Transverse colon (tissue), 4 donors: ENCODE measurements around the gene ZNF438. TPM values are rescaled to one million over a fixed set of nuclear protein-coding genes. Genes with fewer than 3 reads are reported as not detected.

Experiments used
- DNase-seq: peaks from one replicate; pipeline ENCODE4 v3.0.0-alpha.2; 2019
- H3K27ac ChIP-seq, 4 donors: fragments of 200-600 bp; sonication (generic); 2 replicates each; pipeline ENCODE4 v1.5.1; 2016 to 2018; ENCODE audit warnings: inconsistent platforms in 4 of 4
- H3K27me3 ChIP-seq: fragments of 200-600 bp; sonication (generic); 2 replicates; pipeline ENCODE4 v1.5.1; 2017; ENCODE audit warnings: inconsistent platforms
- H3K36me3 ChIP-seq, 4 donors: fragments of 200-600 bp; sonication (generic); 2 replicates each; pipeline ENCODE4 v1.5.1; 2017 to 2019; ENCODE audit warnings: inconsistent platforms in 4 of 4
- H3K4me1 ChIP-seq, 4 donors: fragments of 200-600 bp; sonication (generic); 2 replicates each; pipeline ENCODE4 v1.5.1; 2017 to 2020; ENCODE audit warnings: inconsistent platforms in 4 of 4
- H3K4me3 ChIP-seq, 4 donors: fragments of 200-600 bp; sonication (generic); 1 replicate in 1 of 4; 2 replicates in 3 of 4; pipeline versions ENCODE4 v1.5.1 to v1.6.1; 2017 to 2019; ENCODE audit warnings: inconsistent platforms in 4 of 4
- H3K9me3 ChIP-seq, 2 donors: fragments of 200-600 bp; sonication (generic); 2 replicates each; pipeline ENCODE4 v1.5.1; 2017 to 2019; ENCODE audit warnings: inconsistent platforms in 2 of 2
- CTCF ChIP-seq, 5 experiments: fragments of 200-600 bp in 3 of 5; fragments of 450-650 bp in 2 of 5; sonication (generic) in 3 of 5; IDR thresholded peaks; 1 replicate in 2 of 5; 2 replicates in 3 of 5; pipeline ENCODE4 v1.5.1; 2016 to 2017; ENCODE audit warnings: antibody characterized with exemption in 5 of 5, inconsistent platforms in 3 of 5, mild to moderate bottlenecking in 2 of 5, moderate library complexity in 1 of 5
- EP300 ChIP-seq: sonication (generic); formaldehyde crosslinking; IDR thresholded peaks from one replicate; pipeline ENCODE4 v1.6.1; 2017; ENCODE audit warnings: antibody characterized with exemption, low read depth
- POLR2A ChIP-seq: fragments of 450-650 bp; IDR thresholded peaks from one replicate; pipeline ENCODE4 v1.6.1; 2016; ENCODE audit warnings: antibody characterized with exemption, mild to moderate bottlenecking, moderate library complexity
- POLR2AphosphoS5 ChIP-seq, 3 donors: sonication (generic); formaldehyde crosslinking; IDR thresholded peaks; one replicate each; pipeline ENCODE4 v1.6.1; 2016; ENCODE audit warnings: antibody characterized with exemption in 3 of 3
- WGBS, 2 donors: methylation state at CpG; one replicate each; pipeline ENCODE4 v1.1.5; 2018; ENCODE audit warnings: low coverage in 1 of 2; 5-methylcytosine and 5-hydroxymethylcytosine counted together
- in situ Hi-C, 4 donors: fragments of 200-750 bp; cut with MboI; loops; one replicate each; pipeline versions ENCODE4 v1.15.0 to v1.15.1; 2017; ENCODE audit warnings: low sequenced_read_pairs in 3 of 4, low pct_ligation_motif_present in 1 of 4, low pct_unique_long_range_greater_than_20kb in 1 of 4
- intact Hi-C: fragments of 100-400 bp; cut with DNase I; formaldehyde crosslinking; loops from one replicate; pipeline ENCODE4 v1.15.1; 2023; ENCODE audit warnings: low total_unique reads
- total RNA-seq, 4 donors: library from RNA; depleted of rRNA; stranded (reverse); fragments of >200 nt; gene quantifications; one replicate each; pipeline ENCODE4 v1.1.0, GENCODE V29; 2016

The ZNF438 gene
- total RNA-seq, 4 donors from 2014 or later, result 4.4 to 7.4 (median 6.4) TPM

- Histone ChIP-seq H3K4me1 (no peaks in the 10 kb centered on the region), H3K36me3 (no peaks in the 10 kb centered on the region), H3K4me3 (no peak overlapping the region), H3K27me3 (no peaks in the 10 kb centered on the region), H3K27ac (no peak overlapping the region), H3K9me3 (no peaks in the 10 kb centered on the region)
- no peak for DNase-seq
- in situ Hi-C loops, result no loop called here
- TF ChIP-seq POLR2AphosphoS5 (IDR thresholded peaks at IDR 0.05), result no peak
- no peak for TF ChIP-seq EP300
- no peak for TF ChIP-seq CTCF (IDR thresholded peaks at IDR 0.05)
- no peak for TF ChIP-seq POLR2A
- intact Hi-C loops, result no loop called here
Observed at GRCh38 chr10:30885423-30885822, 146.2 kb downstream of the ZNF438 start.

GRCh38 chr10:30883751-30884150 is 147.9 kb downstream of the ZNF438 start:
- no peak for DNase-seq
- in situ Hi-C loops, result no loop called here
- H3K27me3 ChIP-seq, result no peaks in the 10 kb centered on the region
- no peaks in the 10 kb centered on the region for H3K4me1 ChIP-seq
- H3K9me3 ChIP-seq, result no peaks in the 10 kb centered on the region
- H3K36me3 ChIP-seq, result no peaks in the 10 kb centered on the region
- TF ChIP-seq POLR2A (no peak), EP300 (no peak), POLR2AphosphoS5 (IDR thresholded peaks at IDR 0.05) (no peak), CTCF (IDR thresholded peaks at IDR 0.05) (no peak)
- WGBS, 2 donors, result 56 to 83% methylated on average over 2 to 4 of the region's 4 CpGs
- no peak overlapping the region for H3K27ac ChIP-seq
- intact Hi-C loops, result no loop called here
- no peak overlapping the region for H3K4me3 ChIP-seq

GRCh38 chr10:30883116-30883515 is 148.5 kb downstream of the ZNF438 start:
- H3K4me1 ChIP-seq, result no peaks in the 10 kb centered on the region
- H3K36me3 ChIP-seq, result no peaks in the 10 kb centered on the region
- no peaks in the 10 kb centered on the region for H3K9me3 ChIP-seq
- no peak overlapping the region for H3K4me3 ChIP-seq
- DNase-seq, result no peak
- H3K27ac ChIP-seq, result no peak overlapping the region
- intact Hi-C loops, result no loop called here
- in situ Hi-C loops, result no loop called here
- no peak for TF ChIP-seq POLR2A
- TF ChIP-seq POLR2AphosphoS5 (IDR thresholded peaks at IDR 0.05), result no peak
- TF ChIP-seq EP300, result no peak
- no peaks in the 10 kb centered on the region for H3K27me3 ChIP-seq

- H3K4me1 ChIP-seq, result no peaks in the 10 kb centered on the region
- no peaks in the 10 kb centered on the region for H3K27me3 ChIP-seq
- intact Hi-C loops, result no loop called here
- in situ Hi-C loops, result no loop called here
- H3K4me3 ChIP-seq, result no peak overlapping the region
- DNase-seq, result no peak
- WGBS, 2 donors, result 35 to 63% methylated on average over 1 of the region's 1 CpG
- H3K9me3 ChIP-seq, result no peaks in the 10 kb centered on the region
- TF ChIP-seq CTCF (IDR thresholded peaks at IDR 0.05), result no peak
- no peak for TF ChIP-seq EP300
- no peak for TF ChIP-seq POLR2AphosphoS5 (IDR thresholded peaks at IDR 0.05)
- no peak for TF ChIP-seq POLR2A
- H3K27ac ChIP-seq, result no peak overlapping the region
- no peaks in the 10 kb centered on the region for H3K36me3 ChIP-seq
Observed at GRCh38 chr10:30882281-30882680, 149.4 kb downstream of the ZNF438 start.

- Histone ChIP-seq H3K36me3 (no peaks in the 10 kb centered on the region), H3K4me3 (no peak overlapping the region), H3K9me3 (no peaks in the 10 kb centered on the region), H3K4me1 (no peaks in the 10 kb centered on the region), H3K27ac (no peak overlapping the region), H3K27me3 (no peaks in the 10 kb centered on the region)
- no peak for DNase-seq
- intact Hi-C loops, result no loop called here
- WGBS, 2 donors, result 87 to 92% methylated on average over 5 of the region's 5 CpGs
- TF ChIP-seq POLR2A (no peak), POLR2AphosphoS5 (IDR thresholded peaks at IDR 0.05) (no peak), EP300 (no peak), CTCF (IDR thresholded peaks at IDR 0.05) (no peak)
- in situ Hi-C loops, result no loop called here
Observed at GRCh38 chr10:30878920-30879319, 152.7 kb downstream of the ZNF438 start.
